Breast epithelium (tissue), 3 donors: ENCODE data around the gene NEK8.

Experiments
- CTCF ChIP-seq, 3 donors: fragments of 450-650 bp; IDR thresholded peaks; one replicate each; pipeline ENCODE4 v1.5.1; 2016 to 2017; ENCODE audit warnings: antibody characterized with exemption in 3 of 3, mild to moderate bottlenecking in 3 of 3, moderate library complexity in 3 of 3
- POLR2A ChIP-seq: fragments of 450-650 bp; IDR thresholded peaks from one replicate; pipeline ENCODE4 v1.6.1; 2016; ENCODE audit warnings: antibody characterized with exemption, mild to moderate bottlenecking, moderate library complexity
- POLR2AphosphoS5 ChIP-seq, 3 donors: sonication (generic); formaldehyde crosslinking; IDR thresholded peaks; one replicate each; pipeline ENCODE4 v1.6.1; 2017; ENCODE audit warnings: antibody characterized with exemption in 3 of 3

- TF ChIP-seq CTCF (IDR thresholded peaks at IDR 0.05) (no peak), POLR2A (no peak), POLR2AphosphoS5 (IDR thresholded peaks at IDR 0.05) (no peak)
Observed at GRCh38 chr17:28737770-28738679, 9.4 kb downstream of the NEK8 start.
